Endometrial microvascular endothelial cells (primary cell): Measurements from ENCODE around the gene TPP1. TPM values are rescaled to one million over a fixed set of nuclear protein-coding genes. Genes with fewer than 3 reads are reported as not detected.

ENCODE experiments used
- in situ Hi-C: cut with HindIII; loops from 2 replicates; pipeline ENCODE4 v1.10.0; 2017; ENCODE audit warnings: low sequenced_read_pairs, low pct_unique_long_range_greater_than_20kb; ENCODE audit errors: inconsistent ontology term
- total RNA-seq: library from RNA; depleted of rRNA; stranded (reverse); fragments of >200 nt; gene quantifications from one replicate; pipeline ENCODE4 v1.2.3, GENCODE V29; 2015; ENCODE audit errors: inconsistent ontology term

Gene TPP1
- total RNA-seq, 1 donor from 2014 or later = 100.0 TPM

DNA sequence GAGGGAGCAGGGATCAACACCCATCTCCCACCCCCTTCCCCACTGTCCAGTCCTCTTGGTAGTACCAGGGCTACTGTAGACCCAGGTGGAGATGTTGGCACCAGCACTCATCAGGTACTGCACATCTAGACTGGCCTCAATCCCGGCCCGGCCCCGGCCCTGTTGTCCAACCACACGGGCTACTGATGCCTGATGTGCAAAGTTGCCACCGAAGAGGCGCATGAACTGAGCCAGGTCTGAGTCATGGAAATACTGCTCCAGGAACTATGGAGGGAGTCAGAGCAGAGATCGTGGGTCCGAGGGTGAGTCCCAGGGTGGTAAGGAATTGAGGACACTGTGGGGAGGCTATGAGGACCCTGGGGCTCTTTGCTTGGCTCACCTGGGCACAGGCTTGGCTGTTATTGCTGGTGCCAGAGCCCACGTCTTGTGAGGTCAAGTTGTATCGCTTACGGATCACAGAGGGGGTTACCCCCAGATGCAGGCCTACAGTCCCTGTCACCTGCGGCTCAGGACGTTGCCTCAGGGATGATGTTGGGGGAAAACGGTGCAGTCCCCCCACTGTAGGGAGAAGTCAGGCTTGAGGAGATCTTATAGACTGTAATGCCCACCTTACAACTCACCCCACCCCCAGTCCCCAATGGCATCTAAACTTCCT lies 2.5 kb downstream of the TPP1 start:
- in situ Hi-C loops = loop anchor here (5.0 to 25.0 kb wide), 2 partner anchors 36 to 204 kb away; partner anchors contain the start of gene APBB1

DNA sequence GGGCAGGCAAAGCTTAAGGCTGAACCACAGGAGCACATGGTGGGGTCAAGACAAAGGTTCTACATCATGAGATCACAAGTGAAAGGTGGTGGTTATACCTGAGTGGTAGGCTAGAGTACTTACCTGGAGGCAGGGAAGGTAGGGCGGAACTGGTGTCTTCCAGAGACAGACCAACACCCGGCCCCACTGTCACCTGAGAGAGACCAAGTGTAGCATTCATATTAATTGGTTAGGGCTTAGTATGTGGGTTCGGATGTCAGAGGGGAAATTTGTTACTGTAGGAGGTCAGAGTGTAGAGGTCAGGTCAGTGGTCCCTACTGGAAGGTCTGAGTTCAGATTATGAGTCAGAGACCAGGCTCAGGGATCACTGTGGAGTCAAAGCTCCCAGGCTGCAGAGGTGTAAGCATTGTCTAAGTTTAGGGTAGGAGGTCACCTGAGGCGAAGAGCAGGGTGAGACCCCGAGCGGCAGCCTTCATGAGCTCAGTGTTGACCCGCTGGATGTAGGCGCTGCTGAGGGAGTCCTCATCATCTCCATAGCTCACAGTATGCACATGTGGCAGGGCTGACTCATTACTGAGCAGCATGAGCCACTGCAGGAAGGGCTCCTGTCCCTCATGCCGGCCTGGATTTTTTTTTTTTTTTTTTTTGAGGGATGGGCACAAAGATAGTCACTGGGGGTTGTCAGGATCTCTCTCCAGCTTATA lies 3.2 kb downstream of the TPP1 start:
- in situ Hi-C loops = loop anchor here (5.0 to 25.0 kb wide), 2 partner anchors 36 to 204 kb away; partner anchors contain the start of gene APBB1

DNA sequence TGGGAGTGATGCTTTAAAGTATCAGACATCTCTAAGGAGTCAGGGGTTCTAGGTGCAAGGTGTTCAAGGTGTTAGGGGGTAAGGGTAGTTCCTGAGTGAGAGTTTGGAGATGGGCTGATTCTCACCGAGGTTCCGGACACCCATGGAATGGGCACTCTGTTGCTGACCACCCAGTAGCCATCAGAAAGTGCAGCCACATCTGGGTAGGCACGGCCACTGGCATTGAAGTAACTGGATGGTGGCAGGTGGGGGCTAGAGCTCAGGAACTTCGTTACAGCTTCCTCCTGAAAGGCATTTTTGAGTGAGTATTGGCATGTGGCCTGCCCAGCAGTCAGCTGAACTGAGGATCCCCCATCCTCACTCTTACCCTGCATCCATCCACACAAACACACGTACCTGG lies 4.2 kb downstream of the TPP1 start:
- in situ Hi-C loops = loop anchor here (5.0 to 25.0 kb wide), 2 partner anchors 37 to 203 kb away; partner anchors contain the start of gene APBB1

DNA sequence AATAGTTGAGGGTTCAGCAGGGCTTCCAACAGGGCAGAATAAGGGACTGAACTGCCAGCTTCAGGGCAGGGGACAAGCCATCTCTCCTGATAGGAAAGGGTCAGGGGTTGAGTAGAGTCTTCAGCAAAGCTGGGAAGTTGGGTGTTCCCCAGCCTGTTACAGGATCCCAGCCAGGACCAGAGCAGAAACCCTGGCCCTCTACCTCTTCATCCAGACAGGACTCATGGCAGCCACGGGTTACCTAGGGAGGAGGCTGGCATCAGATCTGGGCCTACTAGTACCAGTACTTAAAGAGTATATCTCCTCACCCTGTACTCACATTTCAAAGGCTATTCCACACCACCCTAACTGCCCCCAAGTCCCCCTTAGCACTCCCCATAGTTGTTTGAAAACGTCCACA lies 4.8 kb downstream of the TPP1 start:
- in situ Hi-C loops = loop anchor here (25.0 kb wide), 1 partner anchor 202 kb away; the partner anchor contains the start of gene APBB1

DNA sequence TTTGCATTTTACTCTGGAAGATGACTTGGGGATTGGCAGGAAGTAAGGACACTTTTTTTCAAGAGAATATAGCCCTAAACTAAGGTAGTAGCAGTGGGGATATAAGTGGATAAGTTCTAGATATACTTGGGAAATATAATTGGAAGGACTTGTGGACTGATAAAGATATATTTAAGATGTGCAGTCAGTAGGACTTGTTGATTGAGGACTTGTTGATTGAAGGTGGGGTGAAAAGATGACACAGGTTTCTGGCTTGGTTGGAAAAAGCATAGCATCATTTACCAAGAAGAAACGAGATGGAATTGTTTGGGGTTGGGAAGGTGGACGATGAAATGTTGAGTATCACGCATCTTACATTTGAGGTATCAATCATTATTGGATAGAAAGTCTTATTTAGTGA lies 5.7 kb downstream of the TPP1 start:
- in situ Hi-C loops = loop anchor here (25.0 kb wide), 1 partner anchor 201 kb away; the partner anchor contains the start of gene APBB1

DNA sequence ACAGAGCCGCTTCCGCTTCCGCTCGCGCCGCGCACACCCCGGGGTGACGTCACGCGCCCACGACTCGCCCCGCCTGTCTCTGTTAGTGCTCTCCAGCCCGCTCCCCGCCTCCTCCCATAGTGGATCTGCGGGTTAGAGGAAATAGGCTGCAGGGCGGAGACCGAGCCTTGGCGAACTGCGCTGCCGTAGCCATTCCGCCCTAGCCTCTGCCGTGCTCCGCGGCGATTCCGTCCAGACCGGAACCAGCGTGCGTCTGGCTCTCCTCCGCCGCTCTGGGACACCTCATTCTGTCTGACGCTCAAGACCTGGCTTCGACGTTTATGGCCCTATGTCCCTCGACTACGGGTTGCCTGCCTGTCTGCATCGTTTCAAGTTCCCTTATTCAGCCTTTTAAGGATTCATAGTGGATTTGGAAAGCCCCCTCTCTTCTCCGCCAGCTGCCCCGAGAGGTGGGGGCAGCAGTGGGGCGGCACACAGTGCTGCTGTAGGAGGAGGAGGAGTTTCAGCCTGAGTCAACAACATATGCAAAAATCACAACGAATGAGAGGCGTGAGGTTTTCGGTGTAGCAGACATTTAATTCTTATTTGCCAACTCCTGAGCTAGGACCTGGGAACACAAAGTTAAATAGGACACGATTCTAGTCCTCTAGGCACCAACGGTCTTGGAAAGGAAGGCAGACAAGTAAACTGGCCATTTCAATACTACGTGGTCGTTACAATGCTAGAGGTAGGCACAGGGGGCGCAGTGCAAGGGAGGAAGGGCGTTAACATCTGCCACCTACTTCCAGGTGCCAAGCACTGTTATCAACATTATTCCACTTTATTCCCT lies 6.8 kb downstream of the TPP1 start, which contains the start of gene TAF10:
TAF10 (minus strand) TSS at position 4 of the 829 bp plus-strand sequence. CDS start 27 bp downstream, outside the sequence.
- in situ Hi-C loops = loop anchor here (25.0 kb wide), 1 partner anchor 200 kb away; the partner anchor contains the start of gene APBB1

DNA sequence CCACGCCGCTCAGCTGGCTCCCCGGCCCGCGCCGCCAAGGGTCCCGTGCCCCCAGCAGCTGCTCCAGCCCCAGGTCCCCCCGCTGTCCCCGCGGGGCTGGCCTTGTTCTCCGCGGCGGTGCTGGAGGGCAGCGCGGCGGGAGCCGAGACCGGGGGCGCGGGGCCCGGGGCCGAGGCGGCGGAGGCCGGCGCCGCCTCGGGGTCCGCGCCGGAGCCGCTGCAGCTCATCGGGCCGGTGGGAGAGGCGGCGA lies 7.3 kb downstream of the TPP1 start:
- in situ Hi-C loops = loop anchor here (25.0 kb wide), 1 partner anchor 200 kb away; the partner anchor contains the start of gene APBB1

DNA sequence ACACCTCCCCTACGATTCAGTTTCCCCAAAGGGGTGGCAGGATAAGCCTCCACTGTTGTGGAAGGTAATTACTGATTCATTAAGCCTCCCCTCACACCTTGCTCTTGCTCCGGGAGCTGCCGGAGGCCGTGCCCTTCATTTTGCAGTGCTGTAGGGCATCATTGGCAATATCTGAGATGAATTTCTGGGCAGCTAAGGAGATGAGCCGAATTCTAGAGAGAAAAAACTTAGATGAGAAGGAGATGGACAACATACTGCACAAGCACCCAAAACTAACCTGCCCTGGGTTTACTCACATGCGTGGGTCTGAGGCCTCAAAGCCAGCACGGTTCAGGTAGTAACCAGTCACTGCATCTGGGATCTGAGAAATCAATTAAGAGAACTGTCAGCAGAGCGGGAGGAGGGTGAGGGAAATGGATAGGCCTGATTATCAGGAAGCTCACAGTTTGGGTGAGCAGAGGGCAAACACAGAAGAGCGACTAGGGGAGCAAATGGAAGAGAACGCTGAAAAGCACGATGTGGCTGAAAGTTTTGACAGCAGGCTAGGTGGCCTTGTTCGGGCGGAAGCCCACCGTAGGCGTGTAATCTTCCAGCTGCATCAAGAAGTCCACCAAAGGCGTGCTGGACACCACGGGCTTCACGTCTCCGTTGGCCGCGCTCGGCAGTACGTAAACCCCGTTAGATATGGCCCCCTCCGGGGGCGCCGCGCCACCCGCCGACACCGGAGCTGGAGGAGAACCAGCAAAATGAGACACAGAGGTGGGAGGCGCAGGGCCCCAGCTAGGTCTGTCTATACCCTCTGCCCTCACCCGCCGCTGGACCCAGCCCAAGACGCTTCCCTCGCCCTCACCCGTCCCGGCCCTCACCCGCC lies 7.9 kb downstream of the TPP1 start:
- in situ Hi-C loops = loop anchor here (25.0 kb wide), 1 partner anchor 199 kb away; the partner anchor contains the start of gene APBB1

DNA sequence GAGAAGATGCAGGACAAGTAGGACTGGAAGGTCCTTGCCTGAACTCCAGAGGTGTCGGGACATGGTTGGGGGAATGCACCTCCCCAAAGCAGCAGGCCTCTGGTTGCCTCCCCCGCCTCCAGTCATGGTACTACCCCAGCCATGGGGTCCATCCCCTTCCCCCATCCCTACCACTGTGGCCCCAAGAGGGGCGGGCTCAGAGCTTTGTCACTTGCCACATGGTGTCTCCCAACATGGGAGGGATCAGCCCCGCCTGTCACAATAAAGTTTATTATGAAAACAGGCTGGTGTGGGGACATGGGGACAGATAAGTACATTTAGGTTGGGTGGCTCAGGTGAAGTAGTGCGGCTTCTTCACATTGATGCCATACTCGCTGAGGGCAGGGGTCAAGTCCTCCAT lies 8.6 kb downstream of the TPP1 start:
- in situ Hi-C loops = loop anchor here (25.0 kb wide), 1 partner anchor 198 kb away; the partner anchor contains the start of gene APBB1

DNA sequence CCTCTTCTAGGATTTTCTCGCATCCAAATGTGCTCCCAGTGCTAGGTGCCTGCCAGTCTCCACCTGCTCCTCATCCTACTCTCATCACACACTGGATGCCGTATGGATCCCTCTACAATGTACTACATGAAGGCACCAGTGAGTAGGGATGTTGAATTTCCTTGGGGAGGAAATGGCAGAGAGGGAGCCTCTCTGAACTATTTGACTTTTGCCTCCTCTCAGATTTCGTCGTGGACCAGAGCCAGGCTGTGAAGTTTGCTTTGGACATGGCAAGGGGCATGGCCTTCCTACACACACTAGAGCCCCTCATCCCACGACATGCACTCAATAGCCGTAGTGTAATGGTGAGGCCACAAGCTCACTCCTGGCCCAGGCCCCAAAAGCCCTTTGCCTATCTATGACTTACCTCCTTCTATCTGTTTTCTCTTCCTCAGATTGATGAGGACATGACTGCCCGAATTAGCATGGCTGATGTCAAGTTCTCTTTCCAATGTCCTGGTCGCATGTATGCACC lies 9.7 kb downstream of the TPP1 start:
- in situ Hi-C loops = loop anchor here (25.0 kb wide), 1 partner anchor 197 kb away; the partner anchor contains the start of gene APBB1

DNA sequence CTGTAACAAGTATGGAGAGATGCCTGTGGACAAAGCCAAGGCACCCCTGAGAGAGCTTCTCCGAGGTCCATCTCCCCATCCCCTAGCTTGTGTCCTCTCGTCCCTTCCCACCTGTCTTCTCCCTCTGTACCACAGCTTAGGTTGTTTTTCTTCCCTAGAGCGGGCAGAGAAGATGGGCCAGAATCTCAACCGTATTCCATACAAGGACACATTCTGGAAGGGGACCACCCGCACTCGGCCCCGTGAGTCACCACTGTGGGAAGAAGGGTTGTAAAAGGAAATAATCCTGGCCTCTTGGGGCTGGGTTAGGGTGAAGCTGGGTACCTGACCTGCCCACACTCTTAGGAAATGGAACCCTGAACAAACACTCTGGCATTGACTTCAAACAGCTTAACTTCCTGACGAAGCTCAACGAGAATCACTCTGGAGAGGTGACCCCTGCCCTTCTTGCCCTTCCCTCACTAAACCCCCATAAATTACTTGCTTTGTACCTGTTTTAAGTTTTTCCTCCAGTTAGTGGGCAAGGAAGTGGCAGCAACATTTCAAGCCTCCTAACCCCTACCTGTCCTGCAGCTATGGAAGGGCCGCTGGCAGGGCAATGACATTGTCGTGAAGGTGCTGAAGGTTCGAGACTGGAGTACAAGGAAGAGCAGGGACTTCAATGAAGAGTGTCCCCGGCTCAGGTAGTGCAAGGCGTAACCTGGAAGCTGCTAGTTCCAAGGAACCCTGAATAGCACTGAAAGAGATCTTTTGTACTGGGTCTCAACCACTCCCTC lies 10.3 kb downstream of the TPP1 start:
- in situ Hi-C loops = loop anchor here (25.0 kb wide), 1 partner anchor 197 kb away; the partner anchor contains the start of gene APBB1

DNA sequence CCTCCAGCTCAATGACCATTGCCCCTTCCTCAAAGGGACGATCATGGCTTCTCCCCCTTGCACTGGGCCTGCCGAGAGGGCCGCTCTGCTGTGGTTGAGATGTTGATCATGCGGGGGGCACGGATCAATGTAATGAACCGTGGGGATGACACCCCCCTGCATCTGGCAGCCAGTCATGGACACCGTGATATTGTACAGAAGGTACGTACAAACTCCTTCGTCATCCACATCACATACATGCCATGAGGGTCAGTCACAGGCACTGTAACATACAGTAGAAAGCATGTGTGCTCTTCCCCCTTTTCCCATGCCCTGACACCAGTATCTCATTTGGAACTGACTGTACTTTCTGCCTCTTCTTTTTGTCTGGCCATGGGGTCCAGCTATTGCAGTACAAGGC lies 11.2 kb downstream of the TPP1 start:
- in situ Hi-C loops = loop anchor here (25.0 kb wide), 1 partner anchor 196 kb away; the partner anchor contains the start of gene APBB1

DNA sequence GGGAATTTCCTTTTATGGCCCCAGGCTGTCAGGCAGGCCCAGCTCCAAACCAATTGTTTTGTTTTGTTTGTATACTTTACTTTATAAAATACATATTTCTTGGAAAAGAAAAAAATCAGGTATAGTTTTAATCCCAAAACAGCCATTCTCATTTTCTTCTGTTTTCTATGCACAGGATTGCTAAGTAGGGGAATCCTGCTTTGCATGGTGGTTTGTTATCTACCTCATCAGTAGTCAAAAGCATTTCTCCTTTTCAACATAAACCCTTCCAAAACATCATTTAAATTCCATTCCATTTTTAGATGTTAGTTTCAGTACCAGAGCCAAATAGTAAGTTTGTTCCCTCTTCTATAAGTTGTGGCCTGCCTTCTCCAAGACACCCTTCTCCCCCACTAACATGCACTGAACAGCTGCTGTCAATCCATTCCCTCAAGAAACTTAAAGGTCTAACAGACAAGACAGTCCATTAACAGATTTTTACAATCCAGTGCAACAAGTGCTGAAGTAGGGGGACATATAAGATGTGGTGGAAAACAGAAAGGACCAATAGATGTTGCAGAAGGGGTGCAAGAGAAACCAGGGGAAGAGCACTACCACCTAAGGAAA lies 11.9 kb downstream of the TPP1 start:
- in situ Hi-C loops = loop anchor here (25.0 kb wide), 1 partner anchor 195 kb away; the partner anchor contains the start of gene APBB1

DNA sequence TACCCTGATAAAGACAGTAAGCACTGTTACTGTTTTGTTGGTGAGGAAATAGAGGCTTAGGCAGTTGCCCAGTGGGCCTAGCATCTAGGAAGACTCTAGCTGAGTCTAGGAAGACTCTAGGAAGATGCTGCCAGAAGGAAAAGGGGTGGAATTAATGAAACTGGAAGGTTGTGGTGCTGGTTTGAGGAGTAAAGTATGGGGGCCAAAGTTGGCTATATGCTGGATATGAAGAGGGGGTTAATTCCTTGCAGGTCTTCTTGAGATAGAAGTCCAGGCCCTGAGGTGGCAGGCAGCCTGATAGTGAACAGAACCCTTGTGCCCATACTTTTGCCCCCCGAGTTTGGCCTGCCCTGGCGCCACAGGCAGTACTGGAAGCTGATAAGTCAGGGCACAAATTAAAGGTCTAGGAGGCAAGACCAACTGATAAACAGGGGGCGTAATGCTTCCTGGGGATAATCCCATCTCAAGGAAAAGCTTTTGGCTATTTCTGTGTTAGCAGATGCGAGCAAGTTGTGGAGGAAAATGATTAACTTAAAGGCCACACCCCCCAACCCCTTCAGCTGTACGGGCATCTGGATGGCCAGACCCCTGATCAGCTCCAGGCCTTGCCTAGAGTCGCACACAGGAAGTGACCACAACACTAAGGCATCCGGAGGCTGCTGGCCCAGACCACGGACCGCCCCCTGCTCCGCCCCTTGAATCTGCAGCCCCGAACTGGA lies 12.6 kb downstream of the TPP1 start:
- in situ Hi-C loops = loop anchor here (25.0 kb wide), 1 partner anchor 194 kb away; the partner anchor contains the start of gene APBB1

DNA sequence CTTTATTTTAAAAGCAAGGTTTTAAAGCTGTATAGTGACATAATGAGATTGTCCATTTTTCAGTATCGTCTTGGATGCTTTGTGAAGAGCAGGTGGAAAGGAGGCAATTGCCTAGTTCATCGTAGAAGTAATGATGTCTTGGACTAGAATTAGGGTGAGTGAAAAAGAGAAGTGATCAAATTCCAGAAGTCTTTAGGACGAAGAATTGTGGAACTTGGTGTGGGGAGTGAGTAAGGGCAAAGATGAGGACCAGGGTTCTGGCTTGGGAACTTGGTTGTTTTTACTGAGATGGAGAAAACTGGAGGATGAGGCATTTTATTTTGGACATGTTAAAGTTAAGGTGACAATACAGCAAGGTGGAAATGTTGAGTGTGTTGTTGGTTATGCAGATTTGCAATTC lies 14.4 kb downstream of the TPP1 start:
- in situ Hi-C loops = loop anchor here (25.0 kb wide), 1 partner anchor 192 kb away; the partner anchor contains the start of gene APBB1

DNA sequence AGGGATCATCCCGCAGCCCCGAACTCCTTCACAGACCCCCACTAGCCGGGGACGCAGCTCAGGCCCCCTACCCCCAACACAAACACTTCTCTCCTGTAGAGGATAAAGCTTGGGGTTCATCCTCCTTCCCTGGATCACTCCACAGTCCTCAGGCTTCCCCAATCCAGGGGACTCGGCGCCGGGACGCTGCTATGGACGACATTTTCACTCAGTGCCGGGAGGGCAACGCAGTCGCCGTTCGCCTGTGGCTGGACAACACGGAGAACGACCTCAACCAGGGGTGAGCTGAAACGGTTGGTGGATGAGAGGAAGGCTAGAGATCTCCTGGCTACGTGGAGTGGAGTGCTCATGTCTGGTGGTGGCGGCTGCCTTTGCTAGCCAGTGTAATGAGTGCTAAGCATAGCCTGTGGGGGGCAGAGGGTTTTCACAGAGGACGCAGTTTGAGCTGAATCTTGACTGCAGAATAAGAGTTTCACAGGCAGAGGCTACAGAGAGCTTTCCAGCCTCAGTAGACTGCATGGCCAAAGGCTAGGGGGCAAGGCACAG lies 15.1 kb downstream of the TPP1 start:
- in situ Hi-C loops = loop anchor here (25.0 kb wide), 1 partner anchor 192 kb away; the partner anchor contains the start of gene APBB1
